B cell (primary cell): ENCODE results near the gene SHROOM2.

ENCODE experiments used
- CTCF ChIP-seq: fragments of 200-600 bp; IDR thresholded peaks from one replicate; pipeline ENCODE4 v1.8.0; 2022; ENCODE audit warnings: antibody characterized with exemption, mild to moderate bottlenecking
- EZH2 ChIP-seq: IDR thresholded peaks from 2 replicates; pipeline ENCODE4 v1.6.1; 2012; ENCODE audit warnings: borderline replicate concordance, low read depth, mild to moderate bottlenecking, moderate library complexity, low read length; ENCODE audit not compliant: insufficient read depth, poor library complexity, severe bottlenecking

GRCh38 chrX:9958183-9958582, 172.0 kb downstream of the SHROOM2 start:
- no peak for TF ChIP-seq CTCF
- no peak for TF ChIP-seq EZH2
